ENCODE data around the gene KIAA0232.

GRCh38 chr4:6840062-6840976, 57.8 kb downstream of the KIAA0232 start:
- TF ChIP-seq CSDC2 (CRISPR knock-in tag; IDR thresholded peaks at IDR 0.05), result no peak
- TF ChIP-seq, protein P1, sequence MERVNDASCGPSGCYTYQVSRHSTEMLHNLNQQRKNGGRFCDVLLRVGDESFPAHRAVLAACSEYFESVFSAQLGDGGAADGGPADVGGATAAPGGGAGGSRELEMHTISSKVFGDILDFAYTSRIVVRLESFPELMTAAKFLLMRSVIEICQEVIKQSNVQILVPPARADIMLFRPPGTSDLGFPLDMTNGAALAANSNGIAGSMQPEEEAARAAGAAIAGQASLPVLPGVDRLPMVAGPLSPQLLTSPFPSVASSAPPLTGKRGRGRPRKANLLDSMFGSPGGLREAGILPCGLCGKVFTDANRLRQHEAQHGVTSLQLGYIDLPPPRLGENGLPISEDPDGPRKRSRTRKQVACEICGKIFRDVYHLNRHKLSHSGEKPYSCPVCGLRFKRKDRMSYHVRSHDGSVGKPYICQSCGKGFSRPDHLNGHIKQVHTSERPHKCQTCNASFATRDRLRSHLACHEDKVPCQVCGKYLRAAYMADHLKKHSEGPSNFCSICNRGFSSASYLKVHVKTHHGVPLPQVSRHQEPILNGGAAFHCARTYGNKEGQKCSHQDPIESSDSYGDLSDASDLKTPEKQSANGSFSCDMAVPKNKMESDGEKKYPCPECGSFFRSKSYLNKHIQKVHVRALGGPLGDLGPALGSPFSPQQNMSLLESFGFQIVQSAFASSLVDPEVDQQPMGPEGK (CRISPR knock-in tag; IDR thresholded peaks at IDR 0.05; ENCODE audit: borderline replicate concordance), result no peak
- TF ChIP-seq ZC3H10 (CRISPR knock-in tag; IDR thresholded peaks at IDR 0.05), result no peak
- TF ChIP-seq ISL1 (CRISPR knock-in tag; IDR thresholded peaks at IDR 0.05), result no peak

All from SK-N-SH treated with all-trans-retinoic acid at 6 μM for 48 hours (cell line).